Astrocyte of the cerebellum (primary cell): ENCODE measurements around the gene CNTN5.

Experiments
- DNase-seq: peaks from one replicate; pipeline ENCODE4 v3.0.0-alpha.2; 2011; ENCODE audit warnings: low read depth
- H3K4me3 ChIP-seq: 2 replicates; pipeline ENCODE4 v1.5.1; 2011; ENCODE audit warnings: mild to moderate bottlenecking, low read depth, low read length, moderate library complexity
- in situ Hi-C: cut with HindIII; loops from 2 replicates; pipeline ENCODE4 v1.10.0; 2017; ENCODE audit warnings: low sequenced_read_pairs
- TF ChIP-seq, protein P1 (sequence below): IDR thresholded peaks from 2 replicates; pipeline ENCODE4 v1.5.1; 2012; ENCODE audit warnings: low read length, low read depth, moderate library complexity, mild to moderate bottlenecking; ENCODE audit errors: missing control alignments

The CNTN5 gene

DNA sequence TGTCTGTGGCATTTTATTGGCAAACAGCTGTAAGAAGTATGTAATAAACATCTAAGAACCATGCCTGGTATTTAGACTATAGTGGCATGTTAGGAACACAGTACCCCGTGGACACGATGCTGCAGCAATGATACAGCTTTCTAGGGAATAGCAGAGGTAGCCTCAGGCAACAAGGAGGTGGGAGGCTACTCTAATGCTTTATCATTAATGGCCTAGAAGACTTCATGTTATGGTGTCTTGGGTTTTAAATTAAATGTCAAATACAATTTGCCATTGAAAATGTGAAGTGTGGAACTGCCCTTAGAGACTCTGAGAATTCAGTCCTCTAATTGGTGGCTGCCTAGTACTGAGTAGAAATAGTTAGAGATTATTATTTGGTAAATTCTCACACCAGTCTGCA lies 516.9 kb downstream of the CNTN5 start:
- in situ Hi-C loops, result no loop called here
- no peak for DNase-seq
- H3K4me3 ChIP-seq, result no peak overlapping the region
- TF ChIP-seq, protein P1, sequence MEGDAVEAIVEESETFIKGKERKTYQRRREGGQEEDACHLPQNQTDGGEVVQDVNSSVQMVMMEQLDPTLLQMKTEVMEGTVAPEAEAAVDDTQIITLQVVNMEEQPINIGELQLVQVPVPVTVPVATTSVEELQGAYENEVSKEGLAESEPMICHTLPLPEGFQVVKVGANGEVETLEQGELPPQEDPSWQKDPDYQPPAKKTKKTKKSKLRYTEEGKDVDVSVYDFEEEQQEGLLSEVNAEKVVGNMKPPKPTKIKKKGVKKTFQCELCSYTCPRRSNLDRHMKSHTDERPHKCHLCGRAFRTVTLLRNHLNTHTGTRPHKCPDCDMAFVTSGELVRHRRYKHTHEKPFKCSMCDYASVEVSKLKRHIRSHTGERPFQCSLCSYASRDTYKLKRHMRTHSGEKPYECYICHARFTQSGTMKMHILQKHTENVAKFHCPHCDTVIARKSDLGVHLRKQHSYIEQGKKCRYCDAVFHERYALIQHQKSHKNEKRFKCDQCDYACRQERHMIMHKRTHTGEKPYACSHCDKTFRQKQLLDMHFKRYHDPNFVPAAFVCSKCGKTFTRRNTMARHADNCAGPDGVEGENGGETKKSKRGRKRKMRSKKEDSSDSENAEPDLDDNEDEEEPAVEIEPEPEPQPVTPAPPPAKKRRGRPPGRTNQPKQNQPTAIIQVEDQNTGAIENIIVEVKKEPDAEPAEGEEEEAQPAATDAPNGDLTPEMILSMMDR, result no peak

DNA sequence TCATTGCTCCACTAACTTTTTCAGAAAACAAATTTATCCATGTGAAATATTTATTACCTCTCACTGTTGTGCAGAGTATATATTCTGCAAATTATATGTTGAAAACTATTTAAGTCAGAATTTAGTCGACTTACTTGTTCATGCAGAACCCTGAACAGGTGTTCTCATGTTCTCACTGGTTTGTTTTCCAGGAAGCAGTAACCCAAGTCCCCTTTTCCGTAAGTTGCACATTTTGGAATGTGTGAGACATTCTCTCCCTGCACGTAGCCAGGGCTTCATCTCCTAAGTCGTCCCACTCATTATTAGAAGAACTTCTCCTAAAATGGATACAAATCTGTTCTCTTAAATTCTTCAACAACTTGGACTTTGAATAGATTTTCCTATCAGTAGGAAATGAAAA lies 524.9 kb downstream of the CNTN5 start:
- no peak overlapping the region for H3K4me3 ChIP-seq
- in situ Hi-C loops, result no loop called here
- no peak for DNase-seq
- TF ChIP-seq, protein P1, result no peak

DNA sequence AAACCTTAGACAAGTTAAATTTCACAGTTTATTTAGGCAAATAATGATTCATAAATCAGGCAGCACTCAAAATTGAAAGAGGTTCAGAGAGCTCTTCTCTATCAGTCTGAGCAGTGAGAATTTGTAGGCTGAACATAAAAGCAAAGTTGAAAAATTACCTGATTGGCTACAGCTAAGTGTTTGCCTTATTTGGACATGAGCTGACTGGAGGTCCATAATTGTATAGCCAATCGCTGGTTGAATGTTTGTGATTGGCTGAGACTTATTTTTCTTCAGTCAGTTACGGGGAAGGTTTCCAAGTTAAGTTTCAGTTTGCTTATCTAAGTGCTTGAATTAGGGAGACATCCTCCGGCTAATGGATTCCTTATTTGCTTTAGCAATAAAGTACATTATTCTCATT lies 527.5 kb downstream of the CNTN5 start:
- no peak overlapping the region for H3K4me3 ChIP-seq
- TF ChIP-seq, protein P1, result no peak
- in situ Hi-C loops, result no loop called here
- DNase-seq, result no peak

DNA sequence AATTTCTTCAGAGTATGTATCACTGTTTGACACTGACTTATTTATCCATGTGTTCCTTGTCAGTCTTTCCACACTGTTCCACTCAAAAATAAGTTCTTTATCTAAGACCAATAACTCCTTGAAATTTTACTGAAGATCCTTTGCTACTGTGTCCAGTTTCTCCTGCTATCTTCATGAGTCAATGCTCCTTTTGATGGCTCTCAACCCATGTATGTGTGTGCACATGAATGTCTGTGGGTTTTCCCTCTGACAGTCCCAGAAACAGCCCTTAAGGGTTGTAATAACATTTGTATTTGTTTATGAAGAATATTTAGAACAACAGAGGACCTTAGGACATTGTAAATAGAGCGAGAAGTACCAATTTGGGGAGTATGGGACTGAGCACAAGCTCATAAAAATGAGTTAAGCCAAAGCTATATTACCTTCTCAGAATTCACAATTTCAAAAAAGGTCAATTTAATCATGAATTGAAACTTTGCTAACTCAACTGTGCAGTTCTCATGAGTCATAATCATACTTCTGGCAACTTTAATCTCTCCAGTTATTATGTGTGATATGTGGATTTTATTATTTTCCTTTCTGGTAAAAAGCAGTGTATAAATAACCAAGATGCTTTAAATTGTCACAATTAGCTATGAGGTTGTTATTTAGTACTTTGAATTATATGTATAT lies 533.6 kb downstream of the CNTN5 start:
- DNase-seq, result no peak
- in situ Hi-C loops, result no loop called here
- TF ChIP-seq, protein P1, result no peak
- H3K4me3 ChIP-seq, result no peak overlapping the region

DNA sequence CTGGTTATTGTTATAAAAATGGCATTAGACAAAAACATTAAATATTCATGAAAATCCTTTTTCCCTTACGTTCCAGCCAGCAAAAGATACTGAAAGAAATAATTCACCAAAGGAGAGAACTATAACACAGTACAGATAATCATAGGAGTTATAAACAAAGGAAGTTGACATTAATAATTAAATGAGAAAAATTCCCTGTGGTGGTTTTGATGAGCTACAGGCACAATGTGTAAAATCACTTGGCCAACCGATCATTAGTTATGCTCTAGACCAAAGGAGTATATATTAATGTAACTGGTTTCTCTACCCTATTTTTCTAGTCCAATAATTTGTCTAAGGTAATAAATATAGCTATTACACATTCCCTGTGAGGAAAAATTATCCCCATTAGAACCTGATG lies 534.7 kb downstream of the CNTN5 start:
- no peak overlapping the region for H3K4me3 ChIP-seq
- TF ChIP-seq, protein P1, result no peak
- no peak for DNase-seq
- in situ Hi-C loops, result no loop called here

DNA sequence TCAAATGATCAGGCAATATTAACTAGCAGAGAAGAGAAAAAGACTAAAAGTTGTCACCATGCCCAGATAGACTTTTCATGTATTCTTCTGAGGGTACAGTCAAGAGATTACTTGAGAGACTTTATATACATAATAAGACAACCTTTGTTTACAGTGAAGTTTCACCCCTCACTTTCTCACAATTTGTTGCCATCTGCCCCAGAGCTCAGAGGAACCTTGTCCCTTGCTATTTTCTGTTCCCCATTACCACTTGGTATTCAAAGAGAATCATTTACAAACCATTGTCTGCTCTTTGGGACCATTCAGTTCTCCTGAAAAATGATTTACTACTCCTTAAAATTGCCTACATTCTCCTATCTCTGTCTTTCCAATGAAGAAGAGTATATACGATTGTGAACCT lies 544.6 kb downstream of the CNTN5 start:
- H3K4me3 ChIP-seq, result no peak overlapping the region
- in situ Hi-C loops, result no loop called here
- TF ChIP-seq, protein P1, result no peak

DNA sequence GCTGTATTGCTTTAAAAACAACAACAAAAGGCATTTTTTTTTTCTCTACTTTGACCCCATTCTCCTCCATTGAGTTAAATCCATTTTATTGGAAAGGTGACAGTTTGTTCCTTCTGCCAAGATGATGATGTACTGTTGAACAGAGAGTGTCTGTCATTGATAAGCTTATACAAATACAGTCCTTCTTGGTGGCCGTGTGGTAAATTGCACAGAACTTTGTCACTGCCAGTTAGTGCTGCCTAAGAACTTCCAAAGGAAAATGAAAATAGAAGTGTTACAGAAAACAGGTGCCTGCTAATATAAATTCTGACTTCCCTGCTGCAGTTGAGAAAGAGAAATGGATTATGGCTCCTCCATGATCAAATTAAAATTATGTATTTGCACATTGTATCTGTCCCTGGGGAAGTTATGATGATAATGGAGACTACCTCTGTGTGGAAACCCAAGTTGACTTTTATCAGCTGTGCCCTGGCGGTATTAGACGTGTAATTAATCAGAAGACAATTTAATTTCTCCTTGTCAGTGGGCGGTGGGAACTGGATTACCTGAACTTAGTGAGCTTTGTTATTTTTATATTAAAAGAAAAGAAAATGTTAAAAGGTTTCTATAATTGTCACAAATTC lies 546.7 kb downstream of the CNTN5 start:
- DNase-seq, result no peak
- no peak overlapping the region for H3K4me3 ChIP-seq
- in situ Hi-C loops, result no loop called here
- TF ChIP-seq, protein P1, result no peak

More for the DNA sequence above, 544.6 kb downstream of the CNTN5 start:
- DNase-seq, result no peak
